HepG2 (cell line): ENCODE results near the gene PDZD8. TPM values are rescaled to one million over a fixed set of nuclear protein-coding genes. Genes with fewer than 3 reads are reported as not detected.

Source experiments
- ATAC-seq: fragments of 200-7000 bp; cut with Tn5 transposase; 3 replicates; pipeline ENCODE4 v1.9.1; 2020; ENCODE audit warnings: mild to moderate bottlenecking, moderate library complexity
- BruUV-seq: library from RNA; stranded (reverse); fragments of 400-500 nt; replicated peaks from 2 replicates; lab custom pipeline; 2021; lab: Mats Ljungman, UMichigan
- CTCF ChIA-PET: fragments of 300-600 bp; formaldehyde crosslinking; extraction: SDS; loops from one replicate; lab custom pipeline; 2021; ENCODE audit warnings: low total read pairs, inconsistent platforms, low intra/inter-chr PET ratio; lab: Yijun Ruan, JAX
- POLR2A ChIA-PET: fragments of 350-600 bp; sonication (Branson Sonifier 250); formaldehyde crosslinking; loops from one replicate; lab custom pipeline; 2020; ENCODE audit warnings: antibody characterized with exemption, inconsistent platforms; lab: Yijun Ruan, JAX
- DNase-seq: peaks from one replicate; pipeline ENCODE4 v3.0.0-alpha.2; 2015; ENCODE audit warnings: low spot score
- FAIRE-seq: peaks from 3 replicates; lab custom pipeline; 2011; peaks lifted over from hg19 to GRCh38; lab: Jason Lieb, UNC
- H2AFZ ChIP-seq: one replicate; pipeline ENCODE4 v1.6.1; 2011; ENCODE audit warnings: low read length, inconsistent platforms
- H3K27ac ChIP-seq: fragments of 300-600 bp; 3 replicates; pipeline ENCODE4 v1.8.0; 2011; ENCODE audit warnings: mixed run types, mild to moderate bottlenecking, mixed read lengths, low read length, inconsistent platforms; ENCODE audit not compliant: insufficient read depth; ENCODE audit errors: extremely low read length
- H3K27me3 ChIP-seq, 2 experiments: fragments of 200-600 bp in 1 of 2; 2 replicates in 1 of 2; 3 replicates in 1 of 2; pipeline versions ENCODE4 v1.6.0 to v1.8.0; 2011; ENCODE audit warnings: low read length in 2 of 2, mild to moderate bottlenecking in 2 of 2, moderate library complexity in 2 of 2, inconsistent platforms in 1 of 2; ENCODE audit not compliant: insufficient read depth in 2 of 2, control insufficient read depth in 1 of 2
- H3K36me3 ChIP-seq, 2 experiments: fragments of 200-600 bp in 1 of 2; replicated peaks in 1 of 2; 2 replicates in 1 of 2; 3 replicates in 1 of 2; pipeline versions ENCODE4 v1.5.1 to v1.8.0; 2011; ENCODE audit warnings: low read length in 2 of 2, inconsistent platforms in 1 of 2; ENCODE audit not compliant: insufficient read depth in 2 of 2, control insufficient read depth in 1 of 2
- H3K4me1 ChIP-seq: 2 replicates; pipeline ENCODE4 v1.5.1; 2012; ENCODE audit warnings: low read length, inconsistent platforms; ENCODE audit not compliant: insufficient read depth
- H3K4me2 ChIP-seq: 2 replicates; pipeline ENCODE4 v1.6.0; 2011; ENCODE audit warnings: low read depth, low read length, inconsistent platforms
- H3K4me3 ChIP-seq, 3 experiments: fragments of 200-600 bp in 1 of 3; sonication (generic), shearing (Covaris generic) in 1 of 3; replicated peaks in 1 of 3; 2 replicates each; pipeline ENCODE4 v1.5.1; 2011 to 2016; ENCODE audit warnings: low read length in 3 of 3, inconsistent platforms in 2 of 3, low read depth in 2 of 3, mild to moderate bottlenecking in 2 of 3, control low read depth in 1 of 3, mixed read lengths in 1 of 3; ENCODE audit not compliant: insufficient read depth in 1 of 3
- H3K79me2 ChIP-seq: one replicate; pipeline ENCODE4 v1.6.1; 2011; ENCODE audit warnings: low read length, inconsistent platforms; ENCODE audit not compliant: insufficient read depth
- H3K9ac ChIP-seq: 2 replicates; pipeline ENCODE4 v1.6.0; 2011; ENCODE audit warnings: mild to moderate bottlenecking, low read depth, low read length, inconsistent platforms; ENCODE audit not compliant: insufficient read depth
- H3K9me3 ChIP-seq: 2 replicates; pipeline ENCODE4 v1.5.1; 2012; ENCODE audit warnings: mild to moderate bottlenecking, low read length
- H4K20me1 ChIP-seq: 2 replicates; pipeline ENCODE4 v1.6.0; 2011; ENCODE audit warnings: inconsistent platforms, mild to moderate bottlenecking, low read length, moderate library complexity; ENCODE audit not compliant: insufficient read depth
- ATF5 ChIP-seq: sonication (generic); formaldehyde crosslinking; IDR thresholded peaks from 2 replicates; pipeline ENCODE4 v1.4.0; 2020; ENCODE audit warnings: mild to moderate bottlenecking, low read depth, missing genetic modification reagents
- IRX3 ChIP-seq: sonication (generic); formaldehyde crosslinking; IDR thresholded peaks from 2 replicates; pipeline ENCODE4 v1.8.1; 2023; ENCODE audit warnings: mild to moderate bottlenecking, low read depth, missing genetic modification reagents, borderline replicate concordance
- MAFK ChIP-seq, 2 experiments: IDR thresholded peaks in 1 of 2; conservative IDR thresholded peaks in 1 of 2; 2 replicates each; pipeline ENCODE4 v1.6.1; 2011; ENCODE audit warnings: improper control_type of control experiment in 2 of 2, low read length in 2 of 2
- MATR3 ChIP-seq: sonication (generic); formaldehyde crosslinking; IDR thresholded peaks from 2 replicates; pipeline ENCODE4 v1.4.0; 2020; ENCODE audit warnings: missing genetic modification reagents
- MYNN ChIP-seq: sonication (generic); formaldehyde crosslinking; IDR thresholded peaks from 2 replicates; pipeline ENCODE4 v1.4.0; 2020; ENCODE audit warnings: mild to moderate bottlenecking, low read depth, missing genetic modification reagents
- TCF12 ChIP-seq, 2 experiments: fragments of 450-650 bp in 1 of 2; sonication (generic) in 1 of 2; formaldehyde crosslinking in 1 of 2; IDR thresholded peaks; 2 replicates each; pipeline versions ENCODE4 v1.6.1 to v1.8.0; 2017 to 2022; ENCODE audit warnings: antibody characterized with exemption in 1 of 2, mild to moderate bottlenecking in 1 of 2, missing genetic modification reagents in 1 of 2, moderate library complexity in 1 of 2
- TEAD2 ChIP-seq: sonication (generic); formaldehyde crosslinking; IDR thresholded peaks from 2 replicates; pipeline ENCODE4 v1.9.0; 2021; ENCODE audit warnings: missing genetic modification reagents
- UBTF ChIP-seq: sonication (generic); formaldehyde crosslinking; IDR thresholded peaks from 2 replicates; pipeline ENCODE4 v1.4.0; 2020; ENCODE audit warnings: mild to moderate bottlenecking, missing genetic modification reagents
- ZC3H13 ChIP-seq: sonication (generic); formaldehyde crosslinking; IDR thresholded peaks from 2 replicates; pipeline ENCODE4 v1.8.1; 2023; ENCODE audit warnings: mild to moderate bottlenecking, missing genetic modification reagents, moderate library complexity
- ZMYM3 ChIP-seq: sonication (generic); formaldehyde crosslinking; IDR thresholded peaks from 2 replicates; pipeline ENCODE4 v1.5.1; 2020; ENCODE audit warnings: mild to moderate bottlenecking, missing genetic modification reagents
- ZNF17 ChIP-seq: sonication (generic); formaldehyde crosslinking; IDR thresholded peaks from 2 replicates; pipeline ENCODE4 v1.5.0; 2020; ENCODE audit warnings: mild to moderate bottlenecking, missing genetic modification reagents
- ZNF232 ChIP-seq: sonication (generic); formaldehyde crosslinking; IDR thresholded peaks from 2 replicates; pipeline ENCODE4 v1.4.0; 2020; ENCODE audit warnings: missing genetic modification reagents, borderline replicate concordance
- ZNF563 ChIP-seq: sonication (generic); formaldehyde crosslinking; IDR thresholded peaks from 2 replicates; pipeline ENCODE4 v1.8.0; 2022; ENCODE audit warnings: mild to moderate bottlenecking, moderate library complexity, missing genetic modification reagents
- ZNF7 ChIP-seq: IDR thresholded peaks from 2 replicates; pipeline ENCODE4 v1.6.1; 2016; ENCODE audit warnings: missing biosample characterization, missing genetic modification reagents
- ZNF720 ChIP-seq: sonication (generic); formaldehyde crosslinking; IDR thresholded peaks from 2 replicates; pipeline ENCODE4 v1.4.0; 2020; ENCODE audit warnings: missing genetic modification reagents
- ZNF768 ChIP-seq: sonication (generic); formaldehyde crosslinking; IDR thresholded peaks from 2 replicates; pipeline ENCODE4 v1.4.0; 2020; ENCODE audit warnings: missing genetic modification reagents
- ZNF792 ChIP-seq: IDR thresholded peaks from 2 replicates; pipeline ENCODE4 v1.6.1; 2016
- WGBS: methylation state at CpG from one replicate; pipeline ENCODE4 v1.1.6; 2017; ENCODE audit warnings: low lambda C conversion rate; 5-methylcytosine and 5-hydroxymethylcytosine counted together
- in situ Hi-C: cut with HindIII; loops from 2 replicates; pipeline ENCODE4 v1.10.0; 2017; ENCODE audit warnings: low pct_unique_long_range_greater_than_20kb; ENCODE audit not compliant: extremely low pct_ligation_motif_present
- intact Hi-C: fragments of 100-400 bp; cut with micrococcal nuclease; formaldehyde crosslinking; loops from one replicate; pipeline ENCODE4 v1.10.0; 2022; ENCODE audit not compliant: unreplicated experiment
- polyA plus RNA-seq, 8 experiments: library from polyadenylated mRNA; depleted of rRNA in 3 of 8; stranded (reverse) in 7 of 8; unstranded in 1 of 8; fragments of >200 nt; fragmentation: Illumina TruSeq in 4 of 8; extraction: Trizol in 4 of 8; gene quantifications; 2 replicates each; pipeline versions ENCODE4 v1.2.1 to v1.2.3, GENCODE V29; 2011 to 2016; ENCODE audit warnings: low read depth in 4 of 8, missing spikeins in 1 of 8, mixed read lengths in 1 of 8; ENCODE audit not compliant: insufficient read depth in 1 of 8
- total RNA-seq, 5 experiments: library from RNA; depleted of rRNA; stranded (reverse); fragments of >200 nt; fragmentation: Illumina TruSeq; extraction: Trizol; gene quantifications; 2 replicates each; pipeline ENCODE4 v1.2.3, GENCODE V29; 2016; ENCODE audit warnings: low read depth in 1 of 5

The PDZD8 gene
- total and polyA plus RNA-seq, 2 of the 13 experiments (the other 11 are each of a cell fraction or from before 2014, with no cell fraction given) = 11.2 to 32.0 TPM

- Histone ChIP-seq H3K9ac (no peak overlapping the region), H3K4me3 (no peak overlapping the region), H3K27ac (no peak overlapping the region), H4K20me1 (no peaks in the 10 kb centered on the region), H3K36me3 (no peaks in the 10 kb centered on the region), H2AFZ (no peak overlapping the region), H3K4me2 (no peak overlapping the region), H3K4me1 (peaks cover 17% of the 10 kb centered on the region), H3K79me2 (no peaks in the 10 kb centered on the region), H3K9me3 (no peaks in the 10 kb centered on the region), H3K27me3 (peaks cover 1 to 23% of the 10 kb centered on the region in 2 experiments)
- intact Hi-C loops (no loop called here), in situ Hi-C loops (no loop called here)
- TF ChIP-seq ZC3H13 (CRISPR knock-in tag) = no peak
- no peak for TF ChIP-seq ZNF720
- TF ChIP-seq ATF5 = no peak
- ChIA-PET POLR2A (no interaction called here), CTCF (interaction anchor here (0.9 kb wide), 1 partner anchor 37 kb away, joined by 3 read pairs; no protein-coding TSS in a partner anchor)
- no peak for FAIRE-seq
- peak; percentile 52 for ATAC-seq
- DNase-seq = no peak
- 32% methylated on average over 9 of the region's 9 CpGs for WGBS
- BruUV-seq = no TSS peak
These were observed 121.3 kb downstream of the PDZD8 start for GRCh38 chr10:117253908-117254307.

- H3K36me3 ChIP-seq = no peaks in the 10 kb centered on the region
- no peak overlapping the region for H3K27ac ChIP-seq
- in situ Hi-C loops (no loop called here), intact Hi-C loops (no loop called here)
- POLR2A ChIA-PET = no interaction called here
- H4K20me1 ChIP-seq = no peaks in the 10 kb centered on the region
- no peaks in the 10 kb centered on the region for H3K79me2 ChIP-seq
- ATAC-seq (no peak), DNase-seq (no peak), FAIRE-seq (no peak)
- CTCF ChIA-PET = no interaction called here
- WGBS = 25% methylated on average over 4 of the region's 7 CpGs
- peaks cover 17% of the 10 kb centered on the region for H3K4me1 ChIP-seq
- peaks cover 2 to 38% of the 10 kb centered on the region in 2 experiments for H3K27me3 ChIP-seq
- no peak overlapping the region for H2AFZ ChIP-seq
- no peak overlapping the region for H3K4me2 ChIP-seq
- no peaks in the 10 kb centered on the region for H3K9me3 ChIP-seq
- no peak overlapping the region for H3K9ac ChIP-seq
- no TSS peak for BruUV-seq
- H3K4me3 ChIP-seq = no peak overlapping the region
- TF ChIP-seq ZMYM3 (no peak), MYNN (no peak), ZNF768 (CRISPR knock-in tag) (no peak), MAFK (conservative IDR thresholded peaks at IDR 0.05 in 1 of 2, IDR thresholded peaks at IDR 0.05 in 1 of 2; ENCODE audit: low read length in 2 of 2) (no peak), MATR3 (CRISPR knock-in tag) (no peak), ZNF792 (no peak), TCF12 (IDR thresholded peaks at IDR 0.05) (no peak), TCF12 (CRISPR knock-in tag; IDR thresholded peaks at IDR 0.05) (no peak), ZNF17 (no peak), TEAD2 (CRISPR knock-in tag) (no peak), ZNF563 (no peak), ZNF7 (CRISPR knock-in tag) (no peak), ZNF232 (CRISPR knock-in tag) (no peak), UBTF (no peak), IRX3 (CRISPR knock-in tag) (no peak)
These were observed 124.8 kb downstream of the PDZD8 start for GRCh38 chr10:117250411-117250810.
